GM12875 (cell line): ENCODE results near the gene AIFM2.
"Not testable (repeated sequence)": the region's sequence is repeated elsewhere in the genome, so short reads cannot be mapped to it uniquely, and the experiment has no call there.

ENCODE experiments used
- H3K4me3 ChIP-seq: one replicate; pipeline ENCODE4 v1.5.1; 2011; ENCODE audit warnings: low read depth, low read length, control low read depth
- TF ChIP-seq, protein P1 (sequence below): IDR thresholded peaks from 2 replicates; pipeline ENCODE4 v1.5.1; 2011; ENCODE audit warnings: low read depth, mild to moderate bottlenecking, control low read depth, inconsistent platforms, low read length, moderate library complexity, borderline replicate concordance; ENCODE audit not compliant: insufficient read depth

The AIFM2 gene

DNA sequence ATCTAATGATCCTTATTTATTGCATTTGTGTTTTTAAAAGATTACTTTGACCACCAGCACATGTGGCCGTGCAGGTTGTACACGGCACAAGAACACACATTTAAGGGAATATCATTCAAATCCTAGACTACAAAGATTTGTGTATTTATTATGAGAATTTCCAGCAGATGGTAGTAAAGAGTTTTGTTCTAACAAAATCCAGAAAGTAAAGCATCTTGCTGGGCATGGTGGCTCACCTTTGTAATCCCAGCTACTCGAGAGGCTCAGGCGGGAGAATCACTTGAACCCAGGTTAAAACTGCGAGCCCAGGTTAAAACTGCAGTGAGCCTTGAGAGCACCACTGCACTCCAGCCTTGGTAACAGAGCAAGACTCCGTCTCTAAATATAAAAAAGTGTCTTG, 48.4 kb downstream of the AIFM2 start:
- no peak overlapping the region for H3K4me3 ChIP-seq
- TF ChIP-seq, protein P1, sequence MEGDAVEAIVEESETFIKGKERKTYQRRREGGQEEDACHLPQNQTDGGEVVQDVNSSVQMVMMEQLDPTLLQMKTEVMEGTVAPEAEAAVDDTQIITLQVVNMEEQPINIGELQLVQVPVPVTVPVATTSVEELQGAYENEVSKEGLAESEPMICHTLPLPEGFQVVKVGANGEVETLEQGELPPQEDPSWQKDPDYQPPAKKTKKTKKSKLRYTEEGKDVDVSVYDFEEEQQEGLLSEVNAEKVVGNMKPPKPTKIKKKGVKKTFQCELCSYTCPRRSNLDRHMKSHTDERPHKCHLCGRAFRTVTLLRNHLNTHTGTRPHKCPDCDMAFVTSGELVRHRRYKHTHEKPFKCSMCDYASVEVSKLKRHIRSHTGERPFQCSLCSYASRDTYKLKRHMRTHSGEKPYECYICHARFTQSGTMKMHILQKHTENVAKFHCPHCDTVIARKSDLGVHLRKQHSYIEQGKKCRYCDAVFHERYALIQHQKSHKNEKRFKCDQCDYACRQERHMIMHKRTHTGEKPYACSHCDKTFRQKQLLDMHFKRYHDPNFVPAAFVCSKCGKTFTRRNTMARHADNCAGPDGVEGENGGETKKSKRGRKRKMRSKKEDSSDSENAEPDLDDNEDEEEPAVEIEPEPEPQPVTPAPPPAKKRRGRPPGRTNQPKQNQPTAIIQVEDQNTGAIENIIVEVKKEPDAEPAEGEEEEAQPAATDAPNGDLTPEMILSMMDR, result no peak

DNA sequence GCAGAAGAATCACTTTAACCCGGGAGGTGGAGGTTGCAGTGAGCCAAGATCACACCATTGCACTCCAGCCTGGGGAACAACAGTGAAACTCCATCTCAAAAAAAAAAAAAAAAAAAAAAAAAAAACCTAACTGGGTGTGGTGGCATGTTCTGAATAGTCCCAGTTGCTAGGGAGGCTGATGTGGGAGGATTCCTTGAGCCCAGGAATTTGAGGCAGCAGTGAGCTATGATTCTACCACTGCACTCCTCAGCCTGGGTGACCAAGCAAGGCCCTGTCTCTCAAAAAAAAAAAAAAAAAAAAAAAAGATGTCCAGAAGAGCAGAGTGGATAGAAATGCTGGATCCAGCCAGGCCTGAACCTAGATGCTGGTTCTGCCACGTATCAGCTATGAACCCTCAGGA, 51.8 kb downstream of the AIFM2 start:
- H3K4me3 ChIP-seq, result not testable (repeated sequence)

DNA sequence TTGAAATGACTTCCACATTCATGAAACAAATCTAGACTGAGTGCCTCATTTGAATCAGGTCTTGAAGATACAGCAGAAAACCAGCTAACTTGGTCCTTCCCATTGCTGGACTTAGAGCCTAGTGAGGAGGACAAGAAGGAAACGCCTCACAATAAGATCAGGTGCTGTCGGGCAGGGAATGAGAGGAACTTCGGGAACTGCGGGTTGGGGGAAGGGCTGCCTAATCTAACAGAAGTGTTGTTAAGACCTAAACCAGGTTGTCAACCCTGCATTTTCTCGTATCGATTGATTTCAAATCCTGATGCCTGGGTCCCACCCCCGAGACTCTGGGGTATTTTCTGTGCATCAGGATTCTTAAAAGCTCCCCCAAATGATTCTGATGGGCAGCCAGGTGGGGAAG, 53.7 kb downstream of the AIFM2 start:
- TF ChIP-seq, protein P1, result no peak
- H3K4me3 ChIP-seq, result no peak overlapping the region

DNA sequence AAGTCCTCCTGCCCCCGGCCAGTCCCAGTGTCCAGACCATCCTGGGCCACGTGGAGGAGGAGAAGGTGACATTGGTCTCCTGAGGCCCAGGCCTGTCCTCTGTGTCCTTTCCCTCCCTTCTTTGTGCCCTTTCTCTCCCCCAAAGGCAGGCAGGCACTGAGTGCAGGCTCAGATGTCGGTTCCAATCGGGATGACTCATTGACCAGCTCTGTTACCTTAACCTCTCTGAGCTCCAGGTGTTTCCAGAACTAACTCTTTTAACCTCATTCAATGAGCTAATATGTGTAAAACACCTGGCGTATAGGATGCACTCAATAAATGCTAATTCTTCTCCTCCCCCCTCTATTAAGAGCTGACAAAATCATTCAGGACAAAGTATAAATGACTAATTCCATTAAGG, 54.3 kb downstream of the AIFM2 start:
- TF ChIP-seq, protein P1, result no peak
- H3K4me3 ChIP-seq, result no peak overlapping the region

DNA sequence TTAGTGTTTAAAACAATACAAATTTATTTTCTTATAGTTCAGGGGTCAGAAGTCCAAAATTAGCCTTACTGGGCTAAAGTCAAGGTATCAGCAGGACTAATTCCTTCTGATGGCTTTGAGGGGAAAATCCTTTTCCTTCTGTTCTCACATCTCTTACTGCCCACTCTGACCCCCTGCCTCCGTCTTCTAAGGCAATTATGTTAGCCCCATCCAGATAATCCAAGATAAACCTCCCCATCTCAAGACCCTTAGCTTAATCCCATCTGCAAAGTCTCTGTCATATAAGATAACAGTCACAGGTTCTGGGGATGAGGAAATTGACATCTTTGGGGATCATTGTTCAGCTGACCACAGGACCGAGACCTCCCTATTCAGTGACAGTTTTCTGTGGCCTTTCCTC, 57.7 kb downstream of the AIFM2 start:
- H3K4me3 ChIP-seq, result no peak overlapping the region
- TF ChIP-seq, protein P1, result no peak

DNA sequence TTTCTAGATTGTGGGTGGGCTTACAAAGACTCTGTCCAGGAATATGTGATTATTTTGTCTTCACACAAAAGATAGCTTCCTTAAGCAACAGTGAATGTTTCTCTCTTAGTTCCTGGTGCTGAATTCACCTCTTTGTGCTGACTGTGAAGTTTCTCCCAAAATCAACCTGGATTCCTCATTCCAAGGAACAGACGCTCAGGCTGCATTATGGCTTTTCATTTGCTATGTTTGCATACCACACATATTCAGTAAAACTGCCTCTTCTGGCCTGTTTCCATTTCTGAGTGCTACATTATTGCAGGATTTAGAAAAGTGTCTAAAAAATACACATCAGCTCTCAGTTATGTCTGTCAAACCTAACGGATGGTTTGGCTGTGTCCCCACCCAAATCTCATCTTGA, 58.5 kb downstream of the AIFM2 start:
- no peak overlapping the region for H3K4me3 ChIP-seq
- TF ChIP-seq, protein P1, result no peak

DNA sequence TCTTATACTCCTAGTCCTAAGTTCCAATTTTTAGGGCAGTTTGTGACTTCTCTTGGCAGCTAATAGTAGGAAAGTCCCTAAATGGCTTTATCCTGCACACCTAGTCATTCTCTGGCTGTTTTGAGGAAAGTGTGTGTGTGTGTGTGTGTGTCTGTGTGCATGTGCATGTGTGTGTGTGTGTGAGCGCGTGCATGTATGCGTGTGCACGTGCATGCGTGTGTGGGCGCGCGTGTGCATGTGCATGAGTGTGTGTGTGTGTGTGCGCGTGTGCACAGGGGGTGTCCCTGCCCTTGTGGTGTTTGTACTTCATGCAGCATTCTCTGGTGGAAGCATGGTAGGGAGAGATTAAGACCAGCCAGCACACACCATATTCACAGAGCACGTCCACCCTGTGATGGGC, 61.8 kb downstream of the AIFM2 start:
- TF ChIP-seq, protein P1, result no peak
- no peak overlapping the region for H3K4me3 ChIP-seq

DNA sequence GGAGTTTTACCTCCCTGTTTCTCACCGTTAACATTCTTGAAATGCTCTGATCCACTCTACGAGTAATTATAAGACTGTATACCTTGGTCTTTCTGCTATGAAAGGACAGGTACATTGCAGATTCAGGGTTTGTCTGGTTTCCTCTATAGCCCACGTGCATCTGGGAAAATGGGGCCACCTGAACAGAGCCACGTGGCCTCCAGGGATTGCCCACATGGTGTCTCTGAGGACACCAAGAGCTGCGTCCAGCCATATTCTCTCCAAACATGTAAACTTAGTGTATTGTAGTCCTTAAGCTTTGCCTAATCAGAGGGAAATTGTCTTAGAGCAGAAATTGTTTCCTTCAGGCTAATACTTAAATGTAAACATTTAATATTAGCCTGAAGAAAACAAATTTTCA, 63.3 kb downstream of the AIFM2 start:
- TF ChIP-seq, protein P1, result no peak
- H3K4me3 ChIP-seq, result no peak overlapping the region
